RWPE2 (cell line): ENCODE data around the gene DUSP10.
A peak's percentile ranks its signal among the peaks of the same experiment; 100 is the strongest.

Experiments used
- ATAC-seq: fragments of 200-7000 bp; cut with Tn5 transposase; 3 replicates; pipeline ENCODE4 v1.9.1; 2021; ENCODE audit warnings: low read depth
- DNase-seq: peaks from one replicate; pipeline ENCODE4 v3.0.0-alpha.2; 2020; ENCODE audit warnings: low spot score
- H3K27ac ChIP-seq: fragments of 450-650 bp; 2 replicates; pipeline ENCODE4 v1.5.1; 2017; ENCODE audit warnings: mild to moderate bottlenecking; ENCODE audit not compliant: poor library complexity, severe bottlenecking
- H3K27me3 ChIP-seq: fragments of 250-450 bp; sonication (Bioruptor Pico); 2 replicates; pipeline ENCODE4 v1.5.1; 2021; ENCODE audit warnings: mild to moderate bottlenecking, moderate library complexity; ENCODE audit not compliant: insufficient read depth, poor library complexity, severe bottlenecking
- H3K36me3 ChIP-seq: fragments of 250-450 bp; sonication (Bioruptor Pico); 2 replicates; pipeline ENCODE4 v1.5.1; 2020; ENCODE audit warnings: low read depth, mild to moderate bottlenecking, moderate library complexity
- H3K4me1 ChIP-seq: fragments of 250-450 bp; sonication (Bioruptor Pico); 2 replicates; pipeline ENCODE4 v1.5.1; 2021; ENCODE audit warnings: mild to moderate bottlenecking, moderate library complexity; ENCODE audit not compliant: insufficient read depth, poor library complexity, severe bottlenecking
- H3K4me3 ChIP-seq: fragments of 250-450 bp; sonication (Bioruptor Pico); 2 replicates; pipeline ENCODE4 v1.5.1; 2021; ENCODE audit warnings: mild to moderate bottlenecking, moderate library complexity; ENCODE audit not compliant: severe bottlenecking
- H3K9me3 ChIP-seq: fragments of 250-450 bp; sonication (Bioruptor Pico); 2 replicates; pipeline ENCODE4 v1.5.1; 2021; ENCODE audit warnings: mild to moderate bottlenecking, moderate library complexity; ENCODE audit not compliant: severe bottlenecking
- TF ChIP-seq, protein P1 (sequence below): fragments of 450-650 bp; IDR thresholded peaks from one replicate; pipeline ENCODE4 v1.5.1; 2017; ENCODE audit warnings: mild to moderate bottlenecking, moderate library complexity; ENCODE audit not compliant: poor library complexity, severe bottlenecking

DUSP10 gene

DNA sequence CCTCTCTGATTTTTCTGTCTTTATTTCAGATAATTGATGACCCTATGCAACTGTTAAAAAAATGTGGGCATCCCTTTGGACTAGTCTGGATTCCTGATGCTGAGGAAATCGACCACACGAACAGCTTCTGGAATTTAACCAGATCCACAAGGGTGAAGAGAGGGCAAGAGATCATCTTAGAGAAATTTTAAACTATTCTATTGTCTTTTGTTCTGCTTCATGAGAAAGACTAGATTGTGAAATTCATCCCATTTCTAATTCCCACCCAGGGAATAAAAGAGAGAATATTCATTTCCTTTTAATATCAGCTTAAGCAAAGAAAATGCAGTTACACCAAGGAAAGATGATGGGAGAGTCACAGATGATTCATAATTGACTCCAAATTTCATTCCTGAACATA lies 71.8 kb downstream of the DUSP10 start:
- peaks cover 12% of the 10 kb centered on the region for H3K4me1 ChIP-seq
- no peaks in the 10 kb centered on the region for H3K27me3 ChIP-seq
- no peaks in the 10 kb centered on the region for H3K9me3 ChIP-seq
- DNase-seq: no peak
- H3K27ac ChIP-seq: no peak overlapping the region
- H3K36me3 ChIP-seq: no peaks in the 10 kb centered on the region
- no peak; the same call in 2 of the 3 replicates for ATAC-seq
- H3K4me3 ChIP-seq: no peak overlapping the region
- TF ChIP-seq, protein P1, sequence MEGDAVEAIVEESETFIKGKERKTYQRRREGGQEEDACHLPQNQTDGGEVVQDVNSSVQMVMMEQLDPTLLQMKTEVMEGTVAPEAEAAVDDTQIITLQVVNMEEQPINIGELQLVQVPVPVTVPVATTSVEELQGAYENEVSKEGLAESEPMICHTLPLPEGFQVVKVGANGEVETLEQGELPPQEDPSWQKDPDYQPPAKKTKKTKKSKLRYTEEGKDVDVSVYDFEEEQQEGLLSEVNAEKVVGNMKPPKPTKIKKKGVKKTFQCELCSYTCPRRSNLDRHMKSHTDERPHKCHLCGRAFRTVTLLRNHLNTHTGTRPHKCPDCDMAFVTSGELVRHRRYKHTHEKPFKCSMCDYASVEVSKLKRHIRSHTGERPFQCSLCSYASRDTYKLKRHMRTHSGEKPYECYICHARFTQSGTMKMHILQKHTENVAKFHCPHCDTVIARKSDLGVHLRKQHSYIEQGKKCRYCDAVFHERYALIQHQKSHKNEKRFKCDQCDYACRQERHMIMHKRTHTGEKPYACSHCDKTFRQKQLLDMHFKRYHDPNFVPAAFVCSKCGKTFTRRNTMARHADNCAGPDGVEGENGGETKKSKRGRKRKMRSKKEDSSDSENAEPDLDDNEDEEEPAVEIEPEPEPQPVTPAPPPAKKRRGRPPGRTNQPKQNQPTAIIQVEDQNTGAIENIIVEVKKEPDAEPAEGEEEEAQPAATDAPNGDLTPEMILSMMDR: no peak

DNA sequence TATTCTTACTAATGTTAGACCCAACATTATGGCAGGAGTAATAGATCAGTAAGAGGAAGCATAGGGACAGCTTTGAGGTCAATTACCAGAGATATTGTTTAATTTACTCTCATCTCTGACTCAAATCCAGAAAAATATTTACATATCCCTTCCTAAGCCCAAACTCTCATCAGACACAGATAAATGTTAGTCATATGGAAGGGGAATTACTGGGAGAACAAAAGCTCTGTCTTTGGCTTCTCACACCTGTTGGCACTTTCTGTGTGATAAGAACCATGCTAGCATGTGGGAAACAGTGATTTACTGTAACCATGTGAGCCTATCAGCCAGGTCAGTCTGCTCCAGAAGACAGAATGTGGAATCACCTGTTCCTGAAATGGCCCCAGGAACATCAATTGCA lies 72.4 kb downstream of the DUSP10 start:
- no peak overlapping the region for H3K27ac ChIP-seq
- peaks cover 12% of the 10 kb centered on the region for H3K4me1 ChIP-seq
- H3K9me3 ChIP-seq: no peaks in the 10 kb centered on the region
- H3K27me3 ChIP-seq: no peaks in the 10 kb centered on the region
- ATAC-seq (no peak), DNase-seq (no peak)
- H3K4me3 ChIP-seq: no peak overlapping the region
- no peaks in the 10 kb centered on the region for H3K36me3 ChIP-seq
- TF ChIP-seq, protein P1: no peak

DNA sequence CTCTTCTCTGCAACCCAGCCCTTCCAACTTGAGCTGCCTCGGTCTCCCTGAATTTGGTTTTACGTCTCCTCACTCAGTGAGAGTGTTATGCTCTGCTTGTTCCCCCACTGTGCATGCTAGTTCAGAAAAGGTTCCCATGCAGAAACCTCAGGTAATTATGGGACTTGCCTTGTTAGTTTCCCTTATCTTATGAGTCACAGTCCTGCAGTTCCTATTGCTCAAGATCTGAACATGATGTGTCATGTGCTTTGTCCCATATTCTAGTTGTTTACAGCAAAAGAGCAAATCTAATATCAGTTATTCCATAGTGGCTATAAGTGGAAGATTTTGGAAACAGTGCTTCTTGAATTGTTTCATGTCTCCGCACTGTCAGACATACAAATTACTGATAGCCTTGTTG lies 74.4 kb downstream of the DUSP10 start:
- peaks cover 12% of the 10 kb centered on the region for H3K4me1 ChIP-seq
- peak; percentile 66 for ATAC-seq
- no peak for DNase-seq
- no peaks in the 10 kb centered on the region for H3K27me3 ChIP-seq
- TF ChIP-seq, protein P1: no peak
- H3K9me3 ChIP-seq: no peaks in the 10 kb centered on the region
- H3K36me3 ChIP-seq: no peaks in the 10 kb centered on the region
- no peak overlapping the region for H3K4me3 ChIP-seq
- no peak overlapping the region for H3K27ac ChIP-seq

DNA sequence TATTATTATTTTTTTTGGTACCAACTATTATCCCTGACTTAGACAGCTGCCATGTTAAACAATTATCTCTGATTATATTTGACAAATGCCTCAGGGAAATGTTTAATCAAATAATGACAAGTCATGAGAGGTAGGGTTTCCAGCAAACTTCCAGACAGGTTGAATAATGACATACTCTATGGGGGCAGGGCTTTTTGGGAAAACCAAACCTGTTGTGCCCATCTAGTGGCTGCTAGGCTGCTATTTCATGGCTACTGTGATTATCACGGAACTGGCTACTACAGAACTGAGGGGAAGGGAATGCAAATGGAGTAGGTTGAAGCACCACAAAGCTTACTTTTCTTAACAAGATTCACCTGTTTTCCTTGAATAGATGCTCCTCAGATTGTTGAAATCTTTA lies 77.6 kb downstream of the DUSP10 start:
- Histone ChIP-seq H3K4me3 (no peak overlapping the region), H3K27me3 (no peaks in the 10 kb centered on the region), H3K9me3 (no peaks in the 10 kb centered on the region), H3K27ac (no peak overlapping the region), H3K4me1 (peaks cover 7% of the 10 kb centered on the region), H3K36me3 (no peaks in the 10 kb centered on the region)
- no peak for DNase-seq
- TF ChIP-seq, protein P1: no peak
- ATAC-seq: no peak

DNA sequence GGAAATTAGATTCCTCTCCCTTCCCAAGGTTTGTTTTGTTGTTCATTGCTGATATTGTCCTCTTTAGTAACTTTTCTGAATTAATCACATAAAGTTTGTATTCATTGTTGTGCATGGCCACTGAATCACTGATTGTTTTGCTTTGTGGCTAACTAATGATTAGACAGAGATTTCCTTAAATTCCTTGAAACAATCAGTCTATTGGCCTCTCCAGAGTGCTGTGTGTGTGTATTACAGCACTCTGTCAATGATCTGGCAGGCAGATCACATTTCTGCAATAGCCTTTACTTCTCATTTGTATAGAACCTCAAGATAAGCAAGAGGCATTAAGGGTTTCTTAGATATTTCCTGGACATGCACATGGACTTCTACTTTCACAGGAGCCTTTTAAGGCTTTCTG lies 78.6 kb downstream of the DUSP10 start:
- ATAC-seq: no peak
- Histone ChIP-seq H3K36me3 (no peaks in the 10 kb centered on the region), H3K4me3 (no peak overlapping the region), H3K27ac (no peak overlapping the region), H3K9me3 (no peaks in the 10 kb centered on the region), H3K27me3 (no peaks in the 10 kb centered on the region), H3K4me1 (peaks cover 7% of the 10 kb centered on the region)
- TF ChIP-seq, protein P1: no peak
- no peak for DNase-seq
